GM19468 (cell line): ENCODE data around the gene CYP20A1.
"Not testable (repeated sequence)": the region's sequence is repeated elsewhere in the genome, so short reads cannot be mapped to it uniquely, and the experiment has no call there.

ENCODE experiments used
- ATAC-seq: cut with Tn5 transposase; IDR thresholded peaks from one replicate; pipeline ENCODE4 v1.9.1; 2021; ENCODE audit warnings: mild to moderate bottlenecking, moderate library complexity, moderate number of reproducible peaks; ENCODE audit not compliant: unreplicated experiment; ENCODE audit errors: extremely low read depth

CYP20A1 gene

GRCh38 chr2:203279288-203279687 lies 40.5 kb downstream of the CYP20A1 start:
- no peak for ATAC-seq

GRCh38 chr2:203280428-203281064 lies 41.7 kb downstream of the CYP20A1 start:
- no peak for ATAC-seq

- ATAC-seq, result no peak
These were observed 43.3 kb downstream of the CYP20A1 start for GRCh38 chr2:203282101-203282500.

GRCh38 chr2:203286532-203286931 lies 47.7 kb downstream of the CYP20A1 start:
- no peak for ATAC-seq

GRCh38 chr2:203301667-203302066 lies 62.8 kb downstream of the CYP20A1 start:
- no peak for ATAC-seq

GRCh38 chr2:203302586-203302985 lies 63.8 kb downstream of the CYP20A1 start:
- not testable (repeated sequence) for ATAC-seq

- no peak for ATAC-seq
These were observed 72.0 kb downstream of the CYP20A1 start for GRCh38 chr2:203310688-203311436.

- no peak for ATAC-seq
These were observed 87.5 kb downstream of the CYP20A1 start for GRCh38 chr2:203326356-203326755.

- ATAC-seq, result no peak
These were observed 88.7 kb downstream of the CYP20A1 start for GRCh38 chr2:203327582-203327900.

- no peak for ATAC-seq
These were observed 89.3 kb downstream of the CYP20A1 start, which contains the start of gene ABI2 for GRCh38 chr2:203327901-203328759. Gene ABI2, plus strand, starts transcription at chr2:203328394. Its CDS starts 121 bp downstream, at chr2:203328515.

GRCh38 chr2:203328760-203329540 lies 90.1 kb downstream of the CYP20A1 start:
- ATAC-seq, result no peak

GRCh38 chr2:203330434-203330833 lies 91.6 kb downstream of the CYP20A1 start:
- ATAC-seq, result no peak

- ATAC-seq, result no peak
These were observed 99.5 kb downstream of the CYP20A1 start for GRCh38 chr2:203338322-203338721.

- ATAC-seq, result no peak
These were observed 102.1 kb downstream of the CYP20A1 start for GRCh38 chr2:203340791-203341487.

GRCh38 chr2:203341741-203342310 lies 103.0 kb downstream of the CYP20A1 start:
- no peak for ATAC-seq

GRCh38 chr2:203342374-203342773 lies 103.6 kb downstream of the CYP20A1 start:
- not testable (repeated sequence) for ATAC-seq

- ATAC-seq, result no peak
These were observed 105.8 kb downstream of the CYP20A1 start for GRCh38 chr2:203344667-203345066.

GRCh38 chr2:203346612-203347011 lies 107.8 kb downstream of the CYP20A1 start:
- no peak for ATAC-seq

- ATAC-seq, result no peak
These were observed 108.6 kb downstream of the CYP20A1 start for GRCh38 chr2:203347375-203347774.
